ENCODE measurements around the gene GLI1. TPM values are rescaled to one million over a fixed set of nuclear protein-coding genes. Genes with fewer than 3 reads are reported as not detected.

GLI1 gene
- total and polyA plus RNA-seq, 2 of the 13 experiments (the other 11 are each of a cell fraction or from before 2014, with no cell fraction given) = 0.09 to 0.20 TPM

DNA sequence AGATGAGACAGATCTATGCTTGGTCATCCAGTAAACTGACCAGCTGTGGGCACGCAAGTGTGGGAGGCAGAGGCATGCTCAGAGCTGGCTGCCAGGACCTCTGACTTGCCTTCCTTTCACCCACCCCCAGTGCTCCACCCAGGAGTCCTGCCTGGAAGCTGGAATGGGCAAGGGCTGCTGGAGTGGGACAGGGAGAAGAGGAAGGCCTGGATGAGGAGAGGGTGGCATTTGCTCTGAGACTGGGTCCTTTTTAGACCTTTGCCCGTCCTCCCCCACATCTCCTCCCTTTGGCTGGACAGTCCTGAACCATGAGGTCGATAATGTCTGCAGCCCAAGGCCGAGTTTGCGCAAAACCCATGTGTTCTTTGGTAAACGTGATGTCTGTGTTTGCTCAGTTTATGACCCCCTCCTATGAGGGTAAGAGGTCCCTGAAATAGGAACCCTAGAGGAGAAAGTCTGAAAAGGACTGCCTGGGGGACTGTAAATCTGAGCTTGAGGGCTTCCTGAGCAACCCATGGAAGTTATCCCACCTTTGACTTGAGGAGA is 8.3 kb upstream of the GLI1 start (continued):
- TF ChIP-seq, protein P1, sequence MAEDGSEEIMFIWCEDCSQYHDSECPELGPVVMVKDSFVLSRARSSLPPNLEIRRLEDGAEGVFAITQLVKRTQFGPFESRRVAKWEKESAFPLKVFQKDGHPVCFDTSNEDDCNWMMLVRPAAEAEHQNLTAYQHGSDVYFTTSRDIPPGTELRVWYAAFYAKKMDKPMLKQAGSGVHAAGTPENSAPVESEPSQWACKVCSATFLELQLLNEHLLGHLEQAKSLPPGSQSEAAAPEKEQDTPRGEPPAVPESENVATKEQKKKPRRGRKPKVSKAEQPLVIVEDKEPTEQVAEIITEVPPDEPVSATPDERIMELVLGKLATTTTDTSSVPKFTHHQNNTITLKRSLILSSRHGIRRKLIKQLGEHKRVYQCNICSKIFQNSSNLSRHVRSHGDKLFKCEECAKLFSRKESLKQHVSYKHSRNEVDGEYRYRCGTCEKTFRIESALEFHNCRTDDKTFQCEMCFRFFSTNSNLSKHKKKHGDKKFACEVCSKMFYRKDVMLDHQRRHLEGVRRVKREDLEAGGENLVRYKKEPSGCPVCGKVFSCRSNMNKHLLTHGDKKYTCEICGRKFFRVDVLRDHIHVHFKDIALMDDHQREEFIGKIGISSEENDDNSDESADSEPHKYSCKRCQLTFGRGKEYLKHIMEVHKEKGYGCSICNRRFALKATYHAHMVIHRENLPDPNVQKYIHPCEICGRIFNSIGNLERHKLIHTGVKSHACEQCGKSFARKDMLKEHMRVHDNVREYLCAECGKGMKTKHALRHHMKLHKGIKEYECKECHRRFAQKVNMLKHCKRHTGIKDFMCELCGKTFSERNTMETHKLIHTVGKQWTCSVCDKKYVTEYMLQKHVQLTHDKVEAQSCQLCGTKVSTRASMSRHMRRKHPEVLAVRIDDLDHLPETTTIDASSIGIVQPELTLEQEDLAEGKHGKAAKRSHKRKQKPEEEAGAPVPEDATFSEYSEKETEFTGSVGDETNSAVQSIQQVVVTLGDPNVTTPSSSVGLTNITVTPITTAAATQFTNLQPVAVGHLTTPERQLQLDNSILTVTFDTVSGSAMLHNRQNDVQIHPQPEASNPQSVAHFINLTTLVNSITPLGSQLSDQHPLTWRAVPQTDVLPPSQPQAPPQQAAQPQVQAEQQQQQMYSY (CRISPR knock-in tag; IDR thresholded peaks at IDR 0.05) = peak; percentile 93
- TF ChIP-seq, protein P2, sequence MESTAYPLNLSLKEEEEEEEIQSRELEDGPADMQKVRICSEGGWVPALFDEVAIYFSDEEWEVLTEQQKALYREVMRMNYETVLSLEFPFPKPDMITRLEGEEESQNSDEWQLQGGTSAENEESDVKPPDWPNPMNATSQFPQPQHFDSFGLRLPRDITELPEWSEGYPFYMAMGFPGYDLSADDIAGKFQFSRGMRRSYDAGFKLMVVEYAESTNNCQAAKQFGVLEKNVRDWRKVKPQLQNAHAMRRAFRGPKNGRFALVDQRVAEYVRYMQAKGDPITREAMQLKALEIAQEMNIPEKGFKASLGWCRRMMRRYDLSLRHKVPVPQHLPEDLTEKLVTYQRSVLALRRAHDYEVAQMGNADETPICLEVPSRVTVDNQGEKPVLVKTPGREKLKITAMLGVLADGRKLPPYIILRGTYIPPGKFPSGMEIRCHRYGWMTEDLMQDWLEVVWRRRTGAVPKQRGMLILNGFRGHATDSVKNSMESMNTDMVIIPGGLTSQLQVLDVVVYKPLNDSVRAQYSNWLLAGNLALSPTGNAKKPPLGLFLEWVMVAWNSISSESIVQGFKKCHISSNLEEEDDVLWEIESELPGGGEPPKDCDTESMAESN (CRISPR knock-in tag; conservative IDR thresholded peaks at IDR 0.05) = peak; percentile 89; the same call in 1 of the 2 replicates
- TF ChIP-seq, protein P3, sequence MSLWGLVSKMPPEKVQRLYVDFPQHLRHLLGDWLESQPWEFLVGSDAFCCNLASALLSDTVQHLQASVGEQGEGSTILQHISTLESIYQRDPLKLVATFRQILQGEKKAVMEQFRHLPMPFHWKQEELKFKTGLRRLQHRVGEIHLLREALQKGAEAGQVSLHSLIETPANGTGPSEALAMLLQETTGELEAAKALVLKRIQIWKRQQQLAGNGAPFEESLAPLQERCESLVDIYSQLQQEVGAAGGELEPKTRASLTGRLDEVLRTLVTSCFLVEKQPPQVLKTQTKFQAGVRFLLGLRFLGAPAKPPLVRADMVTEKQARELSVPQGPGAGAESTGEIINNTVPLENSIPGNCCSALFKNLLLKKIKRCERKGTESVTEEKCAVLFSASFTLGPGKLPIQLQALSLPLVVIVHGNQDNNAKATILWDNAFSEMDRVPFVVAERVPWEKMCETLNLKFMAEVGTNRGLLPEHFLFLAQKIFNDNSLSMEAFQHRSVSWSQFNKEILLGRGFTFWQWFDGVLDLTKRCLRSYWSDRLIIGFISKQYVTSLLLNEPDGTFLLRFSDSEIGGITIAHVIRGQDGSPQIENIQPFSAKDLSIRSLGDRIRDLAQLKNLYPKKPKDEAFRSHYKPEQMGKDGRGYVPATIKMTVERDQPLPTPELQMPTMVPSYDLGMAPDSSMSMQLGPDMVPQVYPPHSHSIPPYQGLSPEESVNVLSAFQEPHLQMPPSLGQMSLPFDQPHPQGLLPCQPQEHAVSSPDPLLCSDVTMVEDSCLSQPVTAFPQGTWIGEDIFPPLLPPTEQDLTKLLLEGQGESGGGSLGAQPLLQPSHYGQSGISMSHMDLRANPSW (CRISPR knock-in tag; IDR thresholded peaks at IDR 0.05; ENCODE audit: borderline replicate concordance) = peak; percentile 78
- TF ChIP-seq MED1 (CRISPR knock-in tag; IDR thresholded peaks at IDR 0.05) = peak; percentile 96
- no peak for TF ChIP-seq GTF2F1 (IDR thresholded peaks at IDR 0.05; ENCODE audit: low read length)
- TF ChIP-seq FOXC1 (CRISPR knock-in tag; IDR thresholded peaks at IDR 0.05; ENCODE audit: borderline replicate concordance) = peak; percentile 68; the same call in 1 of the 2 replicates
- peak; percentile 26; the same call in 1 of the 2 replicates for TF ChIP-seq NFYC (CRISPR knock-in tag; IDR thresholded peaks at IDR 0.05)
- no peak for TF ChIP-seq MBNL3 (CRISPR knock-in tag; conservative IDR thresholded peaks at IDR 0.05)
- TF ChIP-seq ZNF543 (CRISPR knock-in tag; IDR thresholded peaks at IDR 0.05) = peak; percentile 73; the same call in 1 of the 2 replicates
- no peak for TF ChIP-seq SMAD9 (CRISPR knock-in tag; IDR thresholded peaks at IDR 0.05)
- TF ChIP-seq SOX6 (IDR thresholded peaks at IDR 0.05) = no peak
- peak; percentile 93 for TF ChIP-seq SOX6 (CRISPR knock-in tag; IDR thresholded peaks at IDR 0.05)
- no peak for TF ChIP-seq SIN3A (IDR thresholded peaks at IDR 0.05; ENCODE audit: borderline replicate concordance, low read depth, low read length)
- TF ChIP-seq, protein P4, sequence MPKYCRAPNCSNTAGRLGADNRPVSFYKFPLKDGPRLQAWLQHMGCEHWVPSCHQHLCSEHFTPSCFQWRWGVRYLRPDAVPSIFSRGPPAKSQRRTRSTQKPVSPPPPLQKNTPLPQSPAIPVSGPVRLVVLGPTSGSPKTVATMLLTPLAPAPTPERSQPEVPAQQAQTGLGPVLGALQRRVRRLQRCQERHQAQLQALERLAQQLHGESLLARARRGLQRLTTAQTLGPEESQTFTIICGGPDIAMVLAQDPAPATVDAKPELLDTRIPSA (CRISPR knock-in tag; IDR thresholded peaks at IDR 0.05; ENCODE audit: borderline replicate concordance) = no peak
- no peak for TF ChIP-seq FLYWCH1 (CRISPR knock-in tag; IDR thresholded peaks at IDR 0.05)
- peak; percentile 42; the same call in 1 of the 2 replicates for TF ChIP-seq NFYB (CRISPR knock-in tag; IDR thresholded peaks at IDR 0.05)
- peak; percentile 34 for TF ChIP-seq JARID2 (CRISPR knock-in tag; IDR thresholded peaks at IDR 0.05; ENCODE audit: insufficient replicate concordance)
- no peak for TF ChIP-seq ZNF768 (CRISPR knock-in tag; IDR thresholded peaks at IDR 0.05)
- peak; percentile 76 for TF ChIP-seq ATF3 (CRISPR knock-in tag; IDR thresholded peaks at IDR 0.05)
- no peak; the same call in 1 of the 2 replicates for TF ChIP-seq ZSCAN30 (CRISPR knock-in tag; IDR thresholded peaks at IDR 0.05)
- no peak for TF ChIP-seq ZNF446 (CRISPR knock-in tag; IDR thresholded peaks at IDR 0.05)
- no peak; the same call in 1 of the 2 replicates for TF ChIP-seq TAF1 (CRISPR knock-in tag; IDR thresholded peaks at IDR 0.05)

Measured in HepG2 (cell line).